HG03095 (cell line): Measurements from ENCODE around the gene FOXL3.
"Not testable (repeated sequence)": the region's sequence is repeated elsewhere in the genome, so short reads cannot be mapped to it uniquely, and the experiment has no call there.

Experiments used
- ATAC-seq: cut with Tn5 transposase; IDR thresholded peaks from one replicate; pipeline ENCODE4 v1.9.1; 2021; ENCODE audit warnings: moderate library complexity; ENCODE audit not compliant: unreplicated experiment

Gene FOXL3

GRCh38 chr7:254337-255037, 35.5 kb upstream of the FOXL3 start:
- ATAC-seq = no peak

GRCh38 chr7:255038-255435, 34.9 kb upstream of the FOXL3 start:
- ATAC-seq = no peak

GRCh38 chr7:255721-256361, 34.1 kb upstream of the FOXL3 start:
- ATAC-seq = no peak

- no peak for ATAC-seq
Measured at GRCh38 chr7:256461-256940, 33.5 kb upstream of the FOXL3 start.

GRCh38 chr7:256981-257646, 32.9 kb upstream of the FOXL3 start:
- no peak for ATAC-seq

GRCh38 chr7:257647-257992, 32.4 kb upstream of the FOXL3 start:
- ATAC-seq = no peak

- ATAC-seq = no peak
Measured at GRCh38 chr7:258476-259190, 31.3 kb upstream of the FOXL3 start.

GRCh38 chr7:259191-259505, 30.8 kb upstream of the FOXL3 start:
- ATAC-seq = no peak

- ATAC-seq = no peak
Measured at GRCh38 chr7:259751-260405, 30.1 kb upstream of the FOXL3 start.

GRCh38 chr7:260441-261281, 29.3 kb upstream of the FOXL3 start:
- ATAC-seq = no peak

GRCh38 chr7:261341-262250, 28.4 kb upstream of the FOXL3 start:
- ATAC-seq = no peak

GRCh38 chr7:262251-262572, 27.8 kb upstream of the FOXL3 start:
- ATAC-seq = no peak

- not testable (repeated sequence) for ATAC-seq
Measured at GRCh38 chr7:262631-263311, 27.2 kb upstream of the FOXL3 start.

GRCh38 chr7:263483-264351, 26.3 kb upstream of the FOXL3 start:
- ATAC-seq = not testable (repeated sequence)

- no peak for ATAC-seq
Measured at GRCh38 chr7:264541-265191, 25.3 kb upstream of the FOXL3 start.

GRCh38 chr7:265192-265997, 24.6 kb upstream of the FOXL3 start:
- ATAC-seq = no peak
